Stomach smooth muscle (tissue), 2 donors: ENCODE measurements around the gene EIF3M.

ENCODE experiments used
- H3K27ac ChIP-seq: one replicate; pipeline ENCODE4 v1.7.0; 2013; ENCODE audit warnings: mild to moderate bottlenecking, low read length, inconsistent platforms
- H3K27me3 ChIP-seq, 2 donors: one replicate each; pipeline ENCODE4 v1.7.0; 2013; ENCODE audit warnings: low read length in 2 of 2; ENCODE audit not compliant: insufficient read depth in 2 of 2, control insufficient read depth in 1 of 2
- H3K36me3 ChIP-seq, 2 donors: one replicate each; pipeline ENCODE4 v1.7.0; 2013; ENCODE audit warnings: low read length in 2 of 2; ENCODE audit not compliant: control insufficient read depth in 2 of 2, insufficient read depth in 2 of 2
- H3K4me1 ChIP-seq: one replicate; pipeline ENCODE4 v1.7.0; 2013; ENCODE audit warnings: low read length; ENCODE audit not compliant: control insufficient read depth, insufficient read depth
- H3K4me3 ChIP-seq, 2 donors: one replicate each; pipeline ENCODE4 v1.7.0; 2013; ENCODE audit warnings: low read length in 2 of 2
- H3K9ac ChIP-seq, 2 donors: one replicate each; pipeline ENCODE4 v1.7.0; 2013; ENCODE audit warnings: low read length in 2 of 2, mild to moderate bottlenecking in 1 of 2
- H3K9me3 ChIP-seq, 2 donors: one replicate each; pipeline ENCODE4 v1.7.0; 2013; ENCODE audit warnings: low read length in 2 of 2; ENCODE audit not compliant: control insufficient read depth in 2 of 2
- donor health status: healthy.
- donor health status: Pancreatic carcinoma.

Gene EIF3M

GRCh38 chr11:32635819-32636218, 52.2 kb downstream of the EIF3M start:
- H3K36me3 ChIP-seq = no peaks in the 10 kb centered on the region
- H3K4me3 ChIP-seq = no peak overlapping the region
- no peaks in the 10 kb centered on the region for H3K4me1 ChIP-seq
- H3K9me3 ChIP-seq = no peaks in the 10 kb centered on the region
- no peak overlapping the region for H3K9ac ChIP-seq
- no peak overlapping the region for H3K27ac ChIP-seq
- H3K27me3 ChIP-seq = no peaks in the 10 kb centered on the region

GRCh38 chr11:32641361-32641760, 57.7 kb downstream of the EIF3M start:
- Histone ChIP-seq H3K4me3 (no peak overlapping the region), H3K27ac (no peak overlapping the region), H3K4me1 (no peaks in the 10 kb centered on the region), H3K9me3 (no peaks in the 10 kb centered on the region), H3K27me3 (no peaks in the 10 kb centered on the region), H3K36me3 (no peaks in the 10 kb centered on the region), H3K9ac (no peak overlapping the region)

- Histone ChIP-seq H3K27me3 (no peaks in the 10 kb centered on the region), H3K27ac (no peak overlapping the region), H3K9me3 (no peaks in the 10 kb centered on the region), H3K4me3 (no peak overlapping the region), H3K9ac (no peak overlapping the region), H3K36me3 (no peaks in the 10 kb centered on the region), H3K4me1 (no peaks in the 10 kb centered on the region)
Measured at GRCh38 chr11:32643526-32643925, 59.9 kb downstream of the EIF3M start.
